Measurements from ENCODE around the gene SLC50A1. TPM values are rescaled to one million over a fixed set of nuclear protein-coding genes. Genes with fewer than 3 reads are reported as not detected.

Gene SLC50A1
- total RNA-seq, 1 experiment from 2014 or later, result 24.9 TPM

GRCh38 chr1:155105604-155106011 lies 30.0 kb upstream of the SLC50A1 start:
- H3K27me3 Mint-ChIP-seq (ENCODE audit: low read depth), result peaks cover 53% of the 10 kb centered on the region
- no peak overlapping the region for H3K56ac ChIP-seq (ENCODE audit: insufficient read length, low read depth, low read length)
- H4K8ac ChIP-seq (replicated peaks; ENCODE audit: insufficient read length, low read depth, low read length), result no peak overlapping the region
- DNase-seq, result no peak
- no peaks in the 10 kb centered on the region for H3K4me1 Mint-ChIP-seq
- no peaks in the 10 kb centered on the region for H4K20me1 ChIP-seq (ENCODE audit: control insufficient read depth, insufficient read depth, insufficient read length)
- no peak overlapping the region for H3K4me2 ChIP-seq (ENCODE audit: insufficient read depth, insufficient read length, low read length)
- no peaks in the 10 kb centered on the region for H3K27me3 ChIP-seq (ENCODE audit: insufficient read depth, low read length)
- H3K4me1 ChIP-seq (ENCODE audit: insufficient read depth, low read length), result no peaks in the 10 kb centered on the region
- WGBS (ENCODE audit: extremely low coverage, insufficient read length, low lambda C conversion rate), result no CpG with 5 or more reads among the region's 7 CpGs
- H3K27ac Mint-ChIP-seq, result no peak overlapping the region
- no peak overlapping the region for H4K91ac ChIP-seq (ENCODE audit: insufficient read length, low read depth, low read length)
- H2BK15ac ChIP-seq (ENCODE audit: low read depth, low read length), result no peak overlapping the region
- no peaks in the 10 kb centered on the region for H3K36me3 Mint-ChIP-seq (ENCODE audit: insufficient read depth in 1 of 3, low read depth in 3 of 3)
- no peaks in the 10 kb centered on the region for H3K23me2 ChIP-seq (ENCODE audit: insufficient read length, low read depth, low read length, poor library complexity, severe bottlenecking)
- H3K23ac ChIP-seq (ENCODE audit: insufficient read length, low read depth, low read length), result no peak overlapping the region
- no peaks in the 10 kb centered on the region for H3K79me2 ChIP-seq (ENCODE audit: insufficient read depth, low read length)
- H2BK5ac ChIP-seq (ENCODE audit: insufficient read length, low read length), result no peak overlapping the region
- no peak overlapping the region for H2BK12ac ChIP-seq (ENCODE audit: insufficient read length, low read depth, low read length)
- no peaks in the 10 kb centered on the region for H3K79me1 ChIP-seq (ENCODE audit: insufficient read depth, low read depth, low read length, poor library complexity, severe bottlenecking)
- H2BK120ac ChIP-seq (ENCODE audit: low read depth, low read length, poor library complexity, severe bottlenecking), result no peak overlapping the region
- H3K4me3 Mint-ChIP-seq, result no peak overlapping the region
- H2AFZ ChIP-seq (ENCODE audit: low read length), result no peak overlapping the region
- no peak overlapping the region for H2AK5ac ChIP-seq (ENCODE audit: insufficient read length, low read length)
- no peak overlapping the region for H4K5ac ChIP-seq (ENCODE audit: insufficient read length, low read depth, low read length)
- H3T11ph ChIP-seq (ENCODE audit: low read length), result no peak overlapping the region
- no peak overlapping the region for H2BK20ac ChIP-seq (ENCODE audit: low read depth, low read length, poor library complexity, severe bottlenecking)
- H3K9me3 ChIP-seq (ENCODE audit: control insufficient read depth, low read depth, low read length), result no peaks in the 10 kb centered on the region
- no peak overlapping the region for H3K9ac ChIP-seq (ENCODE audit: extremely low read depth, insufficient read length, low read length)
- H3K9me3 Mint-ChIP-seq, result no peaks in the 10 kb centered on the region
- H3K4ac ChIP-seq (ENCODE audit: low read depth, low read length), result no peak overlapping the region
- H3K18ac ChIP-seq (ENCODE audit: insufficient read length, low read depth, low read length), result no peak overlapping the region
- TF ChIP-seq, protein P1, sequence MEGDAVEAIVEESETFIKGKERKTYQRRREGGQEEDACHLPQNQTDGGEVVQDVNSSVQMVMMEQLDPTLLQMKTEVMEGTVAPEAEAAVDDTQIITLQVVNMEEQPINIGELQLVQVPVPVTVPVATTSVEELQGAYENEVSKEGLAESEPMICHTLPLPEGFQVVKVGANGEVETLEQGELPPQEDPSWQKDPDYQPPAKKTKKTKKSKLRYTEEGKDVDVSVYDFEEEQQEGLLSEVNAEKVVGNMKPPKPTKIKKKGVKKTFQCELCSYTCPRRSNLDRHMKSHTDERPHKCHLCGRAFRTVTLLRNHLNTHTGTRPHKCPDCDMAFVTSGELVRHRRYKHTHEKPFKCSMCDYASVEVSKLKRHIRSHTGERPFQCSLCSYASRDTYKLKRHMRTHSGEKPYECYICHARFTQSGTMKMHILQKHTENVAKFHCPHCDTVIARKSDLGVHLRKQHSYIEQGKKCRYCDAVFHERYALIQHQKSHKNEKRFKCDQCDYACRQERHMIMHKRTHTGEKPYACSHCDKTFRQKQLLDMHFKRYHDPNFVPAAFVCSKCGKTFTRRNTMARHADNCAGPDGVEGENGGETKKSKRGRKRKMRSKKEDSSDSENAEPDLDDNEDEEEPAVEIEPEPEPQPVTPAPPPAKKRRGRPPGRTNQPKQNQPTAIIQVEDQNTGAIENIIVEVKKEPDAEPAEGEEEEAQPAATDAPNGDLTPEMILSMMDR (conservative IDR thresholded peaks at IDR 0.05), result no peak
- no peak overlapping the region for H3K27ac ChIP-seq (ENCODE audit: insufficient read length, low read depth, low read length)
- no peak overlapping the region for H3K14ac ChIP-seq (ENCODE audit: insufficient read depth, low read length)
